Stimulated activated CD4-positive, alpha-beta T cell treated with anti-CD3 and anti-CD28 coated beads, TNF-alpha, amount 100 ng/mL, for 4 hours (primary cell): ENCODE data around the gene RSRC1.
"Not testable (repeated sequence)": the region's sequence is repeated elsewhere in the genome, so short reads cannot be mapped to it uniquely, and the experiment has no call there.

Source experiments
- DNase-seq, 3 experiments: peaks; one replicate each; pipeline ENCODE4 v3.0.0-alpha.2; 2020; ENCODE audit warnings: low read depth in 3 of 3

Gene RSRC1

GRCh38 chr3:158314426-158315357, 204.8 kb downstream of the RSRC1 start:
- DNase-seq = no peak

DNA sequence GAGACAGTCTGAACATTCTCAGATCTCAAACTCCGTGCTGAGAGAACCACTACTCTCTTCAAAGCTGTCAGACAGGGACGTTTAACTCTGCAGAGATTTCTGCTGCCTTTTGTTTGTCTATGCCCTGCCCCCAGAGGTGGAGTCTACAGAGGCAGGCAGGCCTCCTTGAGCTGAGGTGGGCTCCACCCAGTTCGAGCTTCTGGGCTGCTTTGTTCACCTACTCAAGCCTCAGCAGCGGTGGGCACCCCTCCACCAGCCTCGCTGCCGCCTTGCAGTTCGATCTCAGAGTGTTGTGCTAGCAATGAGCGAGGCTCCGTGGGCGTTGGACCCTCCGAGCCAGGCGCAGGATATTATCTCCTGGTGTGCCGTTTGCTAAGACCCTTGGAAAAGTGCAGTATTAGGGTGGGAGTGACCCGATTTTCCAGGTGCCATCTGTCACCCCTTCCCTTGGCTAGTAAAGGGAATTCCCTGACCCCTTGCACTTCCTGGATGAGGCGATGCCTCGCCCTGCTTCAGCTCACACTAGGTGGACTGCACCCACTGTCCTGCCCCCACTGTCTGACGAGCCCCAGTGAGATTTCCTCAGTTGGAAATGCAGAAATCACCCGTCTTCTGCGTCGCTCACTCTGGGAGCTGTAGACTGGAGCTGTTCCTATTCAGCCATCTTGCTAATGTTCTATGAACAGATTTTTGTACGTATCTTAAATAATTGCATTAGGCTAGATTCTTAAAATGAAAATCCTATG, 220.0 kb downstream of the RSRC1 start:
- not testable (repeated sequence) for DNase-seq

DNA sequence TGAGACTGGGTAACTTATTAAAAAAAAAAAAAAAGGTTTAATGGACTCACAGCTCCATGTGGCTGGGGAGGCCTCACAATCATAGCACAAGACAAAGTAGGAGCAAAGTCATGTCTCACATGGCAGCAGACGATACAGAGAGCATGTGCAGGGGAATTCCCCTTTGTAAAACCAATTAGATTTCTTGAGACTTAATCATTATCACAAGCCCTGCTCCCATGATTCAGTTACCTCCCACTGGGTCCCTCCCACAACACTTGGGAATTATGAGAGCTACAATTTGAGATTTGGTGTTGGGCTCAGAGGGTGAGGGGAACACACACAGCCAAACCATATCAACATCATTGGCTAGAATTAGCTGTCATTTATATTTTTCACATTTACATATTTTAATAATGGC, 221.0 kb downstream of the RSRC1 start:
- no peak for DNase-seq

DNA sequence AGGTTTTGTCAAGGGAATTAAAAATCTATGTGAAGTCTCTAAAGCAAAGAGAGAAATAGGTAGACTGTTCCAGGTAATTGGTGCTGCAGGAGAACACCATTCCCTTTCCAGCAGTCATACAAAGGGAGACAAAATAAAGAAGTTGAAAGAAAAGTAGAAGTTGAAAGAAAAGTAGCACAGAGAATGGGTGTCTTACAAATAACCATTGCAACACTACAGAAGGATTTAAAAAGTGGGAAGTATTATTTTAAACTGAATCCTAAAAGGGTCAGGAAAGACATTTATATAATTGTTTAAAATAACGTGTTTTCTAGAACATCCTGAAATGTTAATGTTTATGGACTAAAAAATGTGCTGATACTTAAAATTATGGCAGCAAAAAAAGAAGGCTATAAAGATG, 223.8 kb downstream of the RSRC1 start:
- no peak for DNase-seq

- DNase-seq = no peak
Observed at GRCh38 chr3:158337110-158337509, 227.2 kb downstream of the RSRC1 start.

GRCh38 chr3:158339638-158340037, 229.7 kb downstream of the RSRC1 start:
- no peak for DNase-seq

- not testable (repeated sequence) for DNase-seq
Observed at GRCh38 chr3:158340951-158341350, 231.1 kb downstream of the RSRC1 start.

- DNase-seq = no peak
Observed at GRCh38 chr3:158347966-158348365, 238.1 kb downstream of the RSRC1 start.

DNA sequence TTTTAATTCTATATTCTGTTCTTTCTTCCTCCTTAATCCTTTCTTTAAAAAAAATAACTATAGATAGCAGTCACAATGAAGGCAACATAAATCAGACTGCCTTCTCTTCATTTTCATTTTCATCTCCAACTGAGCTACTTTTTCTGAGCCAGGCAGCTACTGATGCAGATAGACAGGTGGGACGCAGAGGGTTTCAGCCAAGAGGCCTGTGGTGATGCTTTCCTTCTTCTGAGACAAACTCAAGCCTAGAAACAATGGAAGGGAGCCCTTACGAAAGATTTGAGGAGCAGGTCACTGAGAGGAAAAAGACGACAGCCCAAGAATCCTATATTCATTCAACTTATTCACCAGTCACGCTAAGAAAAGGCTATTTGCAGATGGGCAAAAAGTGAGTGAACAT, 241.1 kb downstream of the RSRC1 start:
- DNase-seq = no peak

DNA sequence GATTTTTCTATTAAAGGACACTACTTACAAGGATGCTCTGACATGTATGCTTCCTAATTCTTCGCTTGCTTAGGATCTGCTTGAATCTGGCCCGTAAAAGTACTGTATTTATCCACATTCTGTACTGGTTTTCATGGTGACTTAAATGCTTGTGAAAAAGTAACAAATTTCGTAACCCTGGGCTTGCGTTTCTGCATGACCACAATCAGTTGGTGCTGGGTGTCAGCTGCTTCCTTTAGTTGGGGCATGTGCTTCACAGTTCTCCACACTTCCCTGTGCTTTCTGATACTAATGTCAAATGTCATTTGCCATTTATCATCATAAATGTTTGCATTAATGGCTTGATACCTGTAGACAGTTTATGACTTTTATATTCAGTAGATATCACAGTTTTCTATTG, 242.7 kb downstream of the RSRC1 start:
- DNase-seq = no peak

DNA sequence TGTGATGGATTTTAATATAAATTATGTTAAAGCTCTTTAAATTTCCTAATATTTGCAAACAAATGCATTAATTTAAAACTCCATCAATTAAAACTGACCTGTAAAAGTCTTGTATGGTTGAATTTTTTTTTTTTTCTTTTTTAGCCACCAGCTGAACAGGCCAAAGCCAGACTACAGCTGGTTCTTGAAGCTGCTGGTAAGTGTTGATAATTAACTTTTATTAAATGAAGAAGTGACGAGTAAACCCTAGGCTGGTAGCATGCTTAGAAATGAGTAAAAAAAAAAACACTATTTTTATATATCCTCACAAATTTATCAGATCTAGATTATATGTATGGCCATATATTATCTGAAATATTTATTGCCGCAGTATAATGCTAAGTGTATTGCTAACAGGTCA, 244.8 kb downstream of the RSRC1 start:
- no peak for DNase-seq

DNA sequence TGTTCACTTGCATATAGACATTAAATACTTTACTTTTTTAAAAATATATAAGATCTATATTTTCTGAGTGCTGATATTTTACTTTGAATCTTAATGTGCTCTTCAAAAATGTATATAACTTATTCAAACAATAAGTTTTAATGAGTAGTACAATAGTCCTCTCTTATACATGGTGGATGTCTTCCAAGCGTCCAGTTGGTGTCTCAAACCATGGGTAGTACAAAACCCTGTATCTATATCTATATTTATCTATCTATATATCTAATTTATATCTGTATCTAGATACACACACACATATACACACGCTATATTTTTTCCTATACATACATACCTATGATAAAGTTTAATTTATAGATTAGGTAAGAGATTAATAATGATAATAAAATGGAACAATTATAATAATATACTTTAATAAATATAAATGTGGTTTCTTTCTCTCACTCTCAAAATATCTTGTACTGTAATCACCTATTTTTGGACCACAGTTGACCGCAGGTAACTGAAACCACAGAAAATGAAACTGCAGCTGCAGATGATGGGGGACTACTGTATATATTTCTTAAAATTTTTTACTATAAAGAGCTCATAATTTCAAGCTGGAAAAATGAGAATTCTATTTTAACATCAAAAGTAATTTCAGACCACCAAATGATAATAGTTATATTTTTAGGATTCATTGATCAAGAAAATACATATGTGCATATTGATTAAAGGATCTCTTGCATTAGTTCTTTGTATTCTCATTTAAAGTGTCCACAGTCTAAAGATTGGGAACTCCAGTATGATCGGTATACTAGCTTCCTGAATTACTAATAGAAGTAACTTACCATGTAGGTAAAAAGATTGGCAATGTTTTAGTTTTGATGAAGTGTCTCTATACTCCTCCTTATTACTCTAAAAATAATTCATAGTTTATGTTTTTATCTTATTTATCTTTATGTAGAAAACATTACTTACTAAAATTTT, 246.0 kb downstream of the RSRC1 start:
- DNase-seq = no peak

GRCh38 chr3:158359339-158359738, 249.4 kb downstream of the RSRC1 start:
- DNase-seq = no peak

- DNase-seq = no peak
Observed at GRCh38 chr3:158360756-158361448, 251.0 kb downstream of the RSRC1 start.

- DNase-seq = no peak
Observed at GRCh38 chr3:158368271-158368670, 258.4 kb downstream of the RSRC1 start.

- no peak for DNase-seq
Observed at GRCh38 chr3:158369279-158369678, 259.4 kb downstream of the RSRC1 start.

DNA sequence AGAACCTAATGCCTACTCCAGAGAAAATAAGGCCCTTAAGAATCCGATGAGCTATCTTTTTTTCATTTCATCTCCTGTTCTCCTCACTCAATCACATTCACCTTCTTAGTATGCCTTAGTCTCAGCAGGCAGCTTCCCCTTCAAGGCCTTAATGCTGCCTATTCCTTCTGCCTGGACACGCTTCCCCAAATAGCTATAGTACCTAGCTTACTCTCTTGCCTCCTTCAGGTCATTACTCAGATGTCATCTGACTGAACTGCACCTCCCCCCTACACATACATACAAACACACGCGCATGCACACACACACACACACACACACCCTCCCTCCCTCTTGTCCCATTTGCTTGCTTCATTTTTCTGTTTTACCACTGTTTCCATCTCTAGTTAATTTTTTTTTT, 269.6 kb downstream of the RSRC1 start:
- DNase-seq = no peak

GRCh38 chr3:158381262-158381868, 271.5 kb downstream of the RSRC1 start:
- no peak for DNase-seq

- DNase-seq = no peak
Observed at GRCh38 chr3:158382479-158382878, 272.6 kb downstream of the RSRC1 start.

DNA sequence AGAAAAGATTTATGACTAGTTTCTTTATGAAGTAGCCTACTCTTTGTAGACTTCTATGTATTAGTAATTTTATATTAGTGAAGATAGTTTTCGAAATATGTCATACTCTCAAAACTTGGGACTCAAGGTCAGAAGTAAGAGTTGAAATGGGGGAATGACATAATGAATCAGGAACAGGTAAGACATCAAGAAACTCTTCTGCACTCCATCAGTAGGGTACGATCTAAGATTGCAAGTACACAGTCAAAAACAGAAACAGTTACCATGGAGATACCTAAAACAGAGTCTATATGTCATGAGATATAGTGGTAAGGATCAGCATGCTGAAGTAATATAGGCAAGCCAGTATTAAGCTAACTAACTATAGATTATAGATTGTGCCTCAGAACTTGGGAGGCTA, 274.1 kb downstream of the RSRC1 start:
- DNase-seq = no peak

DNA sequence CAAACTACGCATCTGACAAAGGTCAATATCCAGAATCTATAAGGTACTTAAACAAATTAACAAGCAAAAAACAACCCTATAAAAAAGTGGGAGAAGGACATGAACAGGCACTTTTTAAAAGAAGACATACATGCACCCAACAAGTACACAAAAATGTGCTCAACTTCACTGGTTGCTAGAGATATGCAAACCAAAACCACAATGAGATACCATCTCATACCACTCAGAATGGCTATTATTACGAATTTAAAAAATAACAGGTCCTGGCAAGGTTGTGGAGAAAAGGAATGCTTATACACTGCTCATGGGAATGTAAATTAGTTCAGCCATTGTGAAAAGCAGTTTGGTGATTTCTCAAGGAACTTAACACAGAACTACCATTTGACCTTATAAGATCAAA, 285.5 kb downstream of the RSRC1 start:
- DNase-seq = no peak
